Measurements from ENCODE around the gene COL4A2. TPM values are rescaled to one million over a fixed set of nuclear protein-coding genes. Genes with fewer than 3 reads are reported as not detected.

The COL4A2 gene
- total RNA-seq, 4 donors from 2014 or later: 51.2 to 85.8 (median 70.5) TPM

- no peak for ATAC-seq
- Histone ChIP-seq H3K9me3 (no peaks in the 10 kb centered on the region), H3K4me1 (peaks cover 10 to 20% of the 10 kb centered on the region in 2 donors), H3K36me3 (no peaks in the 10 kb centered on the region), H3K27me3 (peaks cover 16 to 50% (median 30%) of the 10 kb centered on the region in 3 donors), H3K27ac (peak overlapping the region; percentile 84 to 88 (median 86)), H3K4me3 (peak overlapping the region; percentile 64 to 78 (median 73))
- TF ChIP-seq CTCF (IDR thresholded peaks at IDR 0.05 in 4 of 5, conservative IDR thresholded peaks at IDR 0.05 in 1 of 5): no peak
- TF ChIP-seq POLR2A (IDR thresholded peaks at IDR 0.05): no peak
- DNase-seq: no peak
- intact Hi-C loops (cut with DNase I; ENCODE audit: low total_unique reads) (loop anchor here (5.0 kb wide), 1 partner anchor 91 kb away; no protein-coding TSS in a partner anchor), in situ Hi-C loops (cut with MboI; ENCODE audit: low sequenced_read_pairs in 4 of 4) (loop anchor here in 1 of 4 donors (10.0 kb wide), 1 partner anchor 108 kb away; no protein-coding TSS in a partner anchor)
Measured at GRCh38 chr13:110306340-110306959, 634 bp upstream of the COL4A2 start.

- intact Hi-C loops (cut with DNase I; ENCODE audit: low total_unique reads): loop anchor here (1.0 to 5.0 kb wide), 2 partner anchors 89 to 104 kb away; no protein-coding TSS in a partner anchor
- in situ Hi-C loops (cut with MboI; ENCODE audit: low sequenced_read_pairs in 4 of 4): loop anchor here in 1 of 4 donors (10.0 kb wide), 1 partner anchor 107 kb away; no protein-coding TSS in a partner anchor
- no peaks in the 10 kb centered on the region for H3K36me3 ChIP-seq
- peaks cover 16 to 50% (median 25%) of the 10 kb centered on the region in 3 donors for H3K27me3 ChIP-seq
- peak overlapping the region; percentile 64 to 78 (median 73) for H3K4me3 ChIP-seq
- DNase-seq (no peak), ATAC-seq (peak in 1 of 2 donors; percentile 19)
- peak overlapping the region; percentile 84 to 88 (median 86) for H3K27ac ChIP-seq
- no peaks in the 10 kb centered on the region for H3K9me3 ChIP-seq
- peaks cover 7 to 20% of the 10 kb centered on the region in 2 donors for H3K4me1 ChIP-seq
- TF ChIP-seq POLR2A (IDR thresholded peaks at IDR 0.05) (peak; percentile 15 to 30), CTCF (IDR thresholded peaks at IDR 0.05 in 4 of 5, conservative IDR thresholded peaks at IDR 0.05 in 1 of 5) (no peak)
Measured at GRCh38 chr13:110307767-110308655, 927 bp downstream of the COL4A2 start.

- peak overlapping the region; percentile 64 to 78 (median 73) for H3K4me3 ChIP-seq
- no peaks in the 10 kb centered on the region for H3K36me3 ChIP-seq
- in situ Hi-C loops (cut with MboI; ENCODE audit: low sequenced_read_pairs in 4 of 4): loop anchor here in 1 of 4 donors (10.0 kb wide), 1 partner anchor 106 kb away; no protein-coding TSS in a partner anchor
- DNase-seq: no peak
- no peaks in the 10 kb centered on the region for H3K9me3 ChIP-seq
- H3K4me1 ChIP-seq: peaks cover 7 to 15% of the 10 kb centered on the region in 2 donors
- intact Hi-C loops (cut with DNase I; ENCODE audit: low total_unique reads): loop anchor here (5.0 kb wide), 1 partner anchor 88 kb away; no protein-coding TSS in a partner anchor
- peak; percentile 1 to 8 for TF ChIP-seq POLR2A (IDR thresholded peaks at IDR 0.05)
- no peak for TF ChIP-seq CTCF (IDR thresholded peaks at IDR 0.05 in 4 of 5, conservative IDR thresholded peaks at IDR 0.05 in 1 of 5)
- H3K27me3 ChIP-seq: peaks cover 16 to 50% (median 25%) of the 10 kb centered on the region in 3 donors
- H3K27ac ChIP-seq: peak overlapping the region; percentile 84 to 88 (median 86)
- ATAC-seq: peak in 1 of 2 donors; percentile 8
Measured at GRCh38 chr13:110308656-110309359, 1.7 kb downstream of the COL4A2 start.
